Panc1 (cell line): ENCODE results near the gene CEP120. TPM values are rescaled to one million over a fixed set of nuclear protein-coding genes. Genes with fewer than 3 reads are reported as not detected.

Source experiments
- ATAC-seq: fragments of 200-7000 bp; cut with Tn5 transposase; 2 replicates; pipeline ENCODE4 v1.9.1; 2020; ENCODE audit warnings: mild to moderate bottlenecking, moderate library complexity
- BruUV-seq: library from RNA; stranded (reverse); fragments of 400-500 nt; replicated peaks from 2 replicates; lab custom pipeline; 2021; lab: Mats Ljungman, UMichigan
- CTCF ChIA-PET: fragments of 300-600 bp; sonication (Branson Sonifier 250); formaldehyde crosslinking; loops from one replicate; lab custom pipeline; 2022; ENCODE audit warnings: antibody characterized with exemption; lab: Charles Lee
- POLR2A ChIA-PET: fragments of 300-600 bp; sonication (Branson Sonifier 250); formaldehyde crosslinking; loops from one replicate; lab custom pipeline; 2022; ENCODE audit warnings: antibody characterized with exemption; lab: Charles Lee
- DNase-seq: peaks from one replicate; pipeline ENCODE4 v3.0.0-alpha.2; 2010; ENCODE audit warnings: low read depth, low spot score
- H3K27ac ChIP-seq: 2 replicates; pipeline ENCODE4 v1.5.1; 2011; ENCODE audit warnings: mild to moderate bottlenecking, low read length, inconsistent platforms
- H3K27me3 ChIP-seq: fragments of 200-500 bp; sonication (Bioruptor generic); 2 replicates; pipeline ENCODE4 v1.6.0; 2014; ENCODE audit warnings: low read length, inconsistent platforms; ENCODE audit not compliant: control insufficient read depth, insufficient read depth
- H3K36me3 ChIP-seq: fragments of 200-500 bp; sonication (Bioruptor generic); 2 replicates; pipeline ENCODE4 v1.5.1; 2014; ENCODE audit warnings: inconsistent platforms, mild to moderate bottlenecking, low read length, moderate library complexity; ENCODE audit not compliant: control insufficient read depth, insufficient read depth
- H3K4me1 ChIP-seq: 2 replicates; pipeline ENCODE4 v1.5.1; 2011; ENCODE audit warnings: inconsistent platforms, mild to moderate bottlenecking, low read length, moderate library complexity; ENCODE audit not compliant: control insufficient read depth, insufficient read depth
- H3K4me3 ChIP-seq, 2 experiments: 2 replicates each; pipeline ENCODE4 v1.5.1; 2011 to 2012; ENCODE audit warnings: low read depth in 2 of 2, low read length in 2 of 2, mild to moderate bottlenecking in 2 of 2, inconsistent platforms in 1 of 2, moderate library complexity in 1 of 2
- H3K9me3 ChIP-seq: fragments of 200-500 bp; sonication (Bioruptor generic); 2 replicates; pipeline ENCODE4 v1.5.1; 2014; ENCODE audit warnings: low read depth, mild to moderate bottlenecking, inconsistent platforms, low read length, moderate library complexity; ENCODE audit not compliant: control insufficient read depth, insufficient read depth
- POLR2AphosphoS5 ChIP-seq: IDR thresholded peaks from 2 replicates; pipeline ENCODE4 v1.6.1; 2012; ENCODE audit warnings: mild to moderate bottlenecking, low read depth, low read length, moderate library complexity
- SIN3A ChIP-seq: IDR thresholded peaks from 2 replicates; pipeline ENCODE4 v1.6.1; 2012; ENCODE audit warnings: low read depth, mild to moderate bottlenecking, low read length, moderate library complexity, borderline replicate concordance; ENCODE audit not compliant: insufficient read depth
- TCF7L2 ChIP-seq: IDR thresholded peaks from 2 replicates; pipeline ENCODE4 v1.6.1; 2011; ENCODE audit warnings: mild to moderate bottlenecking, low read depth, low read length, inconsistent platforms
- in situ Hi-C: cut with HindIII; loops from 2 replicates; pipeline ENCODE4 v1.10.0; 2016; ENCODE audit warnings: low sequenced_read_pairs, low pct_unique_long_range_greater_than_20kb
- intact Hi-C: fragments of 100-400 bp; cut with micrococcal nuclease; formaldehyde crosslinking; loops from one replicate; pipeline ENCODE4 v1.10.0; 2022; ENCODE audit not compliant: unreplicated experiment
- total RNA-seq: library from RNA; stranded (reverse); gene quantifications from one replicate; pipeline ENCODE4 v1.2.1, GENCODE V29; 2021; ENCODE audit not compliant: unreplicated experiment
- TF ChIP-seq, protein P1 (sequence below): fragments of 450-650 bp; IDR thresholded peaks from 2 replicates; pipeline ENCODE4 v1.5.1; 2017; ENCODE audit warnings: mild to moderate bottlenecking
- TF ChIP-seq, protein P2 (sequence below), 2 experiments: IDR thresholded peaks; 2 replicates each; pipeline ENCODE4 v1.6.1; 2011 to 2012; ENCODE audit warnings: low read depth in 2 of 2, control low read depth in 1 of 2, low read length in 1 of 2, mild to moderate bottlenecking in 1 of 2, moderate library complexity in 1 of 2; ENCODE audit not compliant: insufficient read depth in 1 of 2

Gene CEP120
- total RNA-seq, 1 experiment from 2014 or later: 20.1 TPM

DNA sequence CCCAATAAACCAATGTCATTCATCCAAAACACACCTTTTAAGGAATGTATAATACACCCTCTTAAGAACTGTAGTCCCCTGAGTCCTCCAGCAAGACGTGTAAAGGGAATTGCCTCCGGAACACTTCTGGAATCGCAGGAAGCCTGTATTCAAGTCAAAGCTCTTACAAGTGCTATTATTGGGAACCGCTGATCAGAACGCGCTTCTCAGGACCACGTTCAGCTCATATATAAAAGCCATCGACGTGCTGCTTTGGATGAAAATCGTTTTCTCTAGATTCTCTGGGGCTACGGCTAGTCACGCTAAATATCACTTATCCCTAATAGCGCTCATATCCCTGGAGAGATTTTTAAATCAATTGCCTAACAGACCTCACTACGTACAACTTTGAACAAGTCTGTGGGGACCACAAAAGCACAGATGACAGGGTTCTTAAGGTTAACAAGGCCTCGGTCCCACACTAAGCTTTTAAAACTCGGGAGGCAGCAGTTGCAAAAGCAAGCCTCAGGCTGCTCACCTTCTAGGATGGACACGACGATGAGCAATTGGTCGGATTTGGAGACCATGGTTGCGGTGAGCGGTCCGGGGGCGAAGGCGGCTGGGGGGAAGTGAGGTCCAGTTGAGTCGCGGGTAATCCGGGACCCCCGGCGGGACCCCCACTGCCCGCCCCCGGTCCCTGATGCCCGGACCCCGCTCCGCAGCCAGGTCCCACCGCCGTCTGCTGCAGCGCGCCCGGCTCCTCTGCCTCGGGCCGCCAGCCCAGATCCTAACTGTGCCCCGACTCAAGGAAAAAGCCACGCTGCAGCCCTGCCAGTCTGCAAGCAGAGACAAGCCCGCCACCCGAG, 548 bp downstream of the CEP120 start:
- peak; percentile 58 for ATAC-seq
- Histone ChIP-seq H3K27me3 (no peaks in the 10 kb centered on the region), H3K4me3 (peak overlapping the region; percentile 94 to 97), H3K27ac (peak overlapping the region; percentile 97), H3K9me3 (no peaks in the 10 kb centered on the region), H3K4me1 (peaks cover 19% of the 10 kb centered on the region), H3K36me3 (no peaks in the 10 kb centered on the region; the same call in 1 of the 2 replicates)
- ChIA-PET POLR2A (interaction anchor here (0.7 kb wide), 1 partner anchor 88 kb away, joined by 3 read pairs; no protein-coding TSS in a partner anchor), CTCF (interaction anchor here (0.7 to 1.8 kb wide), 3 partner anchors 18 to 305 kb away, joined by 3 to 9 read pairs (median 4); no protein-coding TSS in a partner anchor)
- TF ChIP-seq POLR2AphosphoS5: no peak
- TF ChIP-seq TCF7L2: no peak
- TF ChIP-seq, protein P1, sequence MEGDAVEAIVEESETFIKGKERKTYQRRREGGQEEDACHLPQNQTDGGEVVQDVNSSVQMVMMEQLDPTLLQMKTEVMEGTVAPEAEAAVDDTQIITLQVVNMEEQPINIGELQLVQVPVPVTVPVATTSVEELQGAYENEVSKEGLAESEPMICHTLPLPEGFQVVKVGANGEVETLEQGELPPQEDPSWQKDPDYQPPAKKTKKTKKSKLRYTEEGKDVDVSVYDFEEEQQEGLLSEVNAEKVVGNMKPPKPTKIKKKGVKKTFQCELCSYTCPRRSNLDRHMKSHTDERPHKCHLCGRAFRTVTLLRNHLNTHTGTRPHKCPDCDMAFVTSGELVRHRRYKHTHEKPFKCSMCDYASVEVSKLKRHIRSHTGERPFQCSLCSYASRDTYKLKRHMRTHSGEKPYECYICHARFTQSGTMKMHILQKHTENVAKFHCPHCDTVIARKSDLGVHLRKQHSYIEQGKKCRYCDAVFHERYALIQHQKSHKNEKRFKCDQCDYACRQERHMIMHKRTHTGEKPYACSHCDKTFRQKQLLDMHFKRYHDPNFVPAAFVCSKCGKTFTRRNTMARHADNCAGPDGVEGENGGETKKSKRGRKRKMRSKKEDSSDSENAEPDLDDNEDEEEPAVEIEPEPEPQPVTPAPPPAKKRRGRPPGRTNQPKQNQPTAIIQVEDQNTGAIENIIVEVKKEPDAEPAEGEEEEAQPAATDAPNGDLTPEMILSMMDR: no peak
- TF ChIP-seq, protein P2, sequence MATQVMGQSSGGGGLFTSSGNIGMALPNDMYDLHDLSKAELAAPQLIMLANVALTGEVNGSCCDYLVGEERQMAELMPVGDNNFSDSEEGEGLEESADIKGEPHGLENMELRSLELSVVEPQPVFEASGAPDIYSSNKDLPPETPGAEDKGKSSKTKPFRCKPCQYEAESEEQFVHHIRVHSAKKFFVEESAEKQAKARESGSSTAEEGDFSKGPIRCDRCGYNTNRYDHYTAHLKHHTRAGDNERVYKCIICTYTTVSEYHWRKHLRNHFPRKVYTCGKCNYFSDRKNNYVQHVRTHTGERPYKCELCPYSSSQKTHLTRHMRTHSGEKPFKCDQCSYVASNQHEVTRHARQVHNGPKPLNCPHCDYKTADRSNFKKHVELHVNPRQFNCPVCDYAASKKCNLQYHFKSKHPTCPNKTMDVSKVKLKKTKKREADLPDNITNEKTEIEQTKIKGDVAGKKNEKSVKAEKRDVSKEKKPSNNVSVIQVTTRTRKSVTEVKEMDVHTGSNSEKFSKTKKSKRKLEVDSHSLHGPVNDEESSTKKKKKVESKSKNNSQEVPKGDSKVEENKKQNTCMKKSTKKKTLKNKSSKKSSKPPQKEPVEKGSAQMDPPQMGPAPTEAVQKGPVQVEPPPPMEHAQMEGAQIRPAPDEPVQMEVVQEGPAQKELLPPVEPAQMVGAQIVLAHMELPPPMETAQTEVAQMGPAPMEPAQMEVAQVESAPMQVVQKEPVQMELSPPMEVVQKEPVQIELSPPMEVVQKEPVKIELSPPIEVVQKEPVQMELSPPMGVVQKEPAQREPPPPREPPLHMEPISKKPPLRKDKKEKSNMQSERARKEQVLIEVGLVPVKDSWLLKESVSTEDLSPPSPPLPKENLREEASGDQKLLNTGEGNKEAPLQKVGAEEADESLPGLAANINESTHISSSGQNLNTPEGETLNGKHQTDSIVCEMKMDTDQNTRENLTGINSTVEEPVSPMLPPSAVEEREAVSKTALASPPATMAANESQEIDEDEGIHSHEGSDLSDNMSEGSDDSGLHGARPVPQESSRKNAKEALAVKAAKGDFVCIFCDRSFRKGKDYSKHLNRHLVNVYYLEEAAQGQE (IDR thresholded peaks at IDR 0.05; ENCODE audit: insufficient read depth in 1 of 2, low read depth in 2 of 2, low read length in 1 of 2): no peak
- TF ChIP-seq SIN3A: no peak
- in situ Hi-C loops (no loop called here), intact Hi-C loops (loop anchor here (1.0 to 10.0 kb wide), 3 partner anchors 90 to 192 kb away; partner anchors contain the start of gene CSNK1G3)
- no TSS peak for BruUV-seq
- peak; percentile 18 for DNase-seq

DNA sequence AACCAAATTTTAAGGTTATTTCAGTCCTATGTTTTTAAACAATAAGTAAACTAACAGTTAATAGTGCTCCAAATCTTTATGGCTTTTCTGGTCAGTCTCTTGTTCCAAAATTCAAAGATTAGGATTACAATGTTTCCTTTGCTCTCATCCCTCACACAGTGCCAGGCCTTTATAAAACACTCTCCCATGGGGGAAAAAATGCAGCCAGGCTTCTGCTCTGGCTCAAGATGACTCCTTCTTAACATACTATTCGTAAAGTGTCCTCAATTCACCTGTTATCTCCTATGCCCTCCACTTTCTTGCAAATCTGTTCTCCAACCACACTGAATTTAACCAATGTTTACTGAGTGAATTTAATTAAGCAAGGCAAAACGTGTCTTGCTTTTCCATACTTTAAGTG, 1.4 kb downstream of the CEP120 start:
- Histone ChIP-seq H3K36me3 (no peaks in the 10 kb centered on the region; the same call in 1 of the 2 replicates), H3K9me3 (no peaks in the 10 kb centered on the region), H3K27ac (peak overlapping the region; percentile 97; the same call in 1 of the 2 replicates), H3K27me3 (no peaks in the 10 kb centered on the region), H3K4me1 (peaks cover 19% of the 10 kb centered on the region), H3K4me3 (peak overlapping the region; percentile 94 to 97)
- ATAC-seq (no peak), DNase-seq (no peak)
- in situ Hi-C loops: no loop called here
- intact Hi-C loops: loop anchor here (5.0 to 10.0 kb wide), 2 partner anchors 91 to 193 kb away; partner anchors contain the start of gene CSNK1G3
- TF ChIP-seq, protein P2 (IDR thresholded peaks at IDR 0.05; ENCODE audit: insufficient read depth in 1 of 2, low read depth in 2 of 2, low read length in 1 of 2): no peak
- TF ChIP-seq SIN3A (no peak), TCF7L2 (no peak), POLR2AphosphoS5 (no peak)
- TF ChIP-seq, protein P1: no peak
- POLR2A ChIA-PET: no interaction called here
- BruUV-seq: TSS peak; percentile 81
- CTCF ChIA-PET: no interaction called here
